Measurements from ENCODE around the gene KLHL18. TPM values are rescaled to one million over a fixed set of nuclear protein-coding genes. Genes with fewer than 3 reads are reported as not detected.

Gene KLHL18
- polyA plus RNA-seq, 1 donor from 2014 or later, result 37.0 TPM

DNA sequence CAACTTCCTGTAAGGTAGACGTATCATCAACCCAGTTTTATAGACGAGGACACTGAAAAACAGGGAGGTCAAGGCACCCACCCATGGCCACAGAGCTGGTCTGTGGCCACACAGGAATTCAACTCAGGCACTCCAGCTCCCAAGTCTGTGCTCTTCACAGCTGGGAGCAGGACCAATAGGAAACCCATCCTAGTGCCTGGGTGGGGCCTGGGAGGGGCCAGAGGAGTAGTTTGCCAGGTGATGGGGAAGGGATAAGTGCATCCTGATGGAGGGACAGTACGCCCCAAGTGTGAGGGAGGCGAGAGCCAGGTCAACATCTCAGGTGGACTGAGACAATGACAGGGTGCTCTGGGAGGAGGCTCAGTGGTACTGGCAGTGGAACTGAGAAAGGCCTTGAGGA lies 22.1 kb upstream of the KLHL18 start:
- Histone ChIP-seq H3K27me3 (ENCODE audit: insufficient read depth, low read depth, low read length) (no peaks in the 10 kb centered on the region), H3K4me3 (ENCODE audit: low read length) (no peak overlapping the region), H3K9ac (ENCODE audit: low read length) (no peak overlapping the region), H3K79me2 (replicated peaks; ENCODE audit: insufficient read depth, low read length) (no peaks in the 10 kb centered on the region), H4K20me1 (ENCODE audit: insufficient read depth) (no peaks in the 10 kb centered on the region), H3K9me2 (ENCODE audit: insufficient read depth, low read length) (no peaks in the 10 kb centered on the region), H3K9me3 (ENCODE audit: low read length) (no peaks in the 10 kb centered on the region), H3K36me3 (ENCODE audit: insufficient read depth, low read length) (no peaks in the 10 kb centered on the region), H3K4me2 (ENCODE audit: low read length) (no peak overlapping the region), H3K27ac (ENCODE audit: low read length) (no peak overlapping the region), H3F3A (ENCODE audit: insufficient read depth, low read length, poor library complexity, severe bottlenecking) (no peaks in the 10 kb centered on the region), H2AFZ (ENCODE audit: low read depth, low read length) (no peak overlapping the region)
- TF ChIP-seq TAF1 (IDR thresholded peaks at IDR 0.05; ENCODE audit: low read depth) (no peak), RAD21 (conservative IDR thresholded peaks at IDR 0.05) (no peak), POLR2AphosphoS5 (IDR thresholded peaks at IDR 0.05) (no peak), MXI1 (conservative IDR thresholded peaks at IDR 0.05; ENCODE audit: poor library complexity, severe bottlenecking) (no peak), SMC3 (conservative IDR thresholded peaks at IDR 0.05; ENCODE audit: poor library complexity) (no peak), EZH2 (IDR thresholded peaks at IDR 0.05; ENCODE audit: borderline replicate concordance, insufficient read depth, low read length, poor library complexity, severe bottlenecking) (no peak), EP300 (conservative IDR thresholded peaks at IDR 0.05; ENCODE audit: poor library complexity, severe bottlenecking) (no peak)
- TF ChIP-seq, protein P1, sequence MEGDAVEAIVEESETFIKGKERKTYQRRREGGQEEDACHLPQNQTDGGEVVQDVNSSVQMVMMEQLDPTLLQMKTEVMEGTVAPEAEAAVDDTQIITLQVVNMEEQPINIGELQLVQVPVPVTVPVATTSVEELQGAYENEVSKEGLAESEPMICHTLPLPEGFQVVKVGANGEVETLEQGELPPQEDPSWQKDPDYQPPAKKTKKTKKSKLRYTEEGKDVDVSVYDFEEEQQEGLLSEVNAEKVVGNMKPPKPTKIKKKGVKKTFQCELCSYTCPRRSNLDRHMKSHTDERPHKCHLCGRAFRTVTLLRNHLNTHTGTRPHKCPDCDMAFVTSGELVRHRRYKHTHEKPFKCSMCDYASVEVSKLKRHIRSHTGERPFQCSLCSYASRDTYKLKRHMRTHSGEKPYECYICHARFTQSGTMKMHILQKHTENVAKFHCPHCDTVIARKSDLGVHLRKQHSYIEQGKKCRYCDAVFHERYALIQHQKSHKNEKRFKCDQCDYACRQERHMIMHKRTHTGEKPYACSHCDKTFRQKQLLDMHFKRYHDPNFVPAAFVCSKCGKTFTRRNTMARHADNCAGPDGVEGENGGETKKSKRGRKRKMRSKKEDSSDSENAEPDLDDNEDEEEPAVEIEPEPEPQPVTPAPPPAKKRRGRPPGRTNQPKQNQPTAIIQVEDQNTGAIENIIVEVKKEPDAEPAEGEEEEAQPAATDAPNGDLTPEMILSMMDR (IDR thresholded peaks at IDR 0.05; ENCODE audit: poor library complexity, severe bottlenecking), result no peak
- TF ChIP-seq, protein P2, sequence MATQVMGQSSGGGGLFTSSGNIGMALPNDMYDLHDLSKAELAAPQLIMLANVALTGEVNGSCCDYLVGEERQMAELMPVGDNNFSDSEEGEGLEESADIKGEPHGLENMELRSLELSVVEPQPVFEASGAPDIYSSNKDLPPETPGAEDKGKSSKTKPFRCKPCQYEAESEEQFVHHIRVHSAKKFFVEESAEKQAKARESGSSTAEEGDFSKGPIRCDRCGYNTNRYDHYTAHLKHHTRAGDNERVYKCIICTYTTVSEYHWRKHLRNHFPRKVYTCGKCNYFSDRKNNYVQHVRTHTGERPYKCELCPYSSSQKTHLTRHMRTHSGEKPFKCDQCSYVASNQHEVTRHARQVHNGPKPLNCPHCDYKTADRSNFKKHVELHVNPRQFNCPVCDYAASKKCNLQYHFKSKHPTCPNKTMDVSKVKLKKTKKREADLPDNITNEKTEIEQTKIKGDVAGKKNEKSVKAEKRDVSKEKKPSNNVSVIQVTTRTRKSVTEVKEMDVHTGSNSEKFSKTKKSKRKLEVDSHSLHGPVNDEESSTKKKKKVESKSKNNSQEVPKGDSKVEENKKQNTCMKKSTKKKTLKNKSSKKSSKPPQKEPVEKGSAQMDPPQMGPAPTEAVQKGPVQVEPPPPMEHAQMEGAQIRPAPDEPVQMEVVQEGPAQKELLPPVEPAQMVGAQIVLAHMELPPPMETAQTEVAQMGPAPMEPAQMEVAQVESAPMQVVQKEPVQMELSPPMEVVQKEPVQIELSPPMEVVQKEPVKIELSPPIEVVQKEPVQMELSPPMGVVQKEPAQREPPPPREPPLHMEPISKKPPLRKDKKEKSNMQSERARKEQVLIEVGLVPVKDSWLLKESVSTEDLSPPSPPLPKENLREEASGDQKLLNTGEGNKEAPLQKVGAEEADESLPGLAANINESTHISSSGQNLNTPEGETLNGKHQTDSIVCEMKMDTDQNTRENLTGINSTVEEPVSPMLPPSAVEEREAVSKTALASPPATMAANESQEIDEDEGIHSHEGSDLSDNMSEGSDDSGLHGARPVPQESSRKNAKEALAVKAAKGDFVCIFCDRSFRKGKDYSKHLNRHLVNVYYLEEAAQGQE (IDR thresholded peaks at IDR 0.05; ENCODE audit: borderline replicate concordance), result no peak

DNA sequence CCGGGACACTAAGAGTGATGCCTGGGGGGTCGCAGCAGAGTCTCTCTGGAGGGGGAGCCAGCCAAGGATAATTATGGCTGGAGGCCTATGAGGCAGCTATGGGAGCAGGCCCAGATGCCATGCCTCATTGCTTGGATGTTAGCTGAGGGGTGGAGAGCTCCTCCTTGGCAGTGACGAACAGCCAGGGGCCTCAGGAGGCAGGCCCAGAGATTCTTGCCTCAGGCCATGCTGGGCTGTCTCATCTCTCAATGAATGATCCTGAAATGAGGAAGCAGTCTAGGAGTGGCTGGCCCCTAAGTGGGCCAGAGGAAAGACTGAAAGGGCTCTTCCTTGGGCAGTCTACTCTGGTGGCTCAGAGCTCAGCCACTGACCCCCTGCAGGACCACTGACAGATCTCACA lies 21.4 kb upstream of the KLHL18 start:
- no peaks in the 10 kb centered on the region for H4K20me1 ChIP-seq (ENCODE audit: insufficient read depth)
- no peak overlapping the region for H2AFZ ChIP-seq (ENCODE audit: low read depth, low read length)
- TF ChIP-seq POLR2AphosphoS5 (IDR thresholded peaks at IDR 0.05), result no peak
- no peak for TF ChIP-seq RAD21 (conservative IDR thresholded peaks at IDR 0.05)
- TF ChIP-seq SMC3 (conservative IDR thresholded peaks at IDR 0.05; ENCODE audit: poor library complexity), result no peak
- TF ChIP-seq, protein P2 (IDR thresholded peaks at IDR 0.05; ENCODE audit: borderline replicate concordance), result no peak
- no peak for TF ChIP-seq EP300 (conservative IDR thresholded peaks at IDR 0.05; ENCODE audit: poor library complexity, severe bottlenecking)
- no peak overlapping the region for H3K9ac ChIP-seq (ENCODE audit: low read length)
- H3K36me3 ChIP-seq (ENCODE audit: insufficient read depth, low read length), result no peaks in the 10 kb centered on the region
- no peaks in the 10 kb centered on the region for H3K79me2 ChIP-seq (replicated peaks; ENCODE audit: insufficient read depth, low read length)
- no peaks in the 10 kb centered on the region for H3K9me3 ChIP-seq (ENCODE audit: low read length)
- no peaks in the 10 kb centered on the region for H3F3A ChIP-seq (ENCODE audit: insufficient read depth, low read length, poor library complexity, severe bottlenecking)
- no peaks in the 10 kb centered on the region for H3K9me2 ChIP-seq (ENCODE audit: insufficient read depth, low read length)
- H3K4me2 ChIP-seq (ENCODE audit: low read length), result no peak overlapping the region
- no peak overlapping the region for H3K4me3 ChIP-seq (ENCODE audit: low read length)
- H3K27me3 ChIP-seq (ENCODE audit: insufficient read depth, low read depth, low read length), result no peaks in the 10 kb centered on the region
- H3K27ac ChIP-seq (ENCODE audit: low read length), result no peak overlapping the region
